ENCODE measurements around the gene RFC2. TPM values are rescaled to one million over a fixed set of nuclear protein-coding genes. Genes with fewer than 3 reads are reported as not detected.

Gene RFC2
- total and polyA plus RNA-seq, 10 of the 15 experiments (the other 5 are each of a cell fraction or from before 2014, with no cell fraction given) = 25.8 to 145 (median 90.9) TPM

- peak overlapping the region; percentile 44 for H3K4me2 ChIP-seq (ENCODE audit: control insufficient read depth, insufficient read depth)
- ATAC-seq = peak; percentile 33
- peaks cover 5 to 7% of the 10 kb centered on the region in 2 experiments for H3K36me3 ChIP-seq (ENCODE audit: control insufficient read depth in 2 of 2, insufficient read depth in 2 of 2, low read length in 1 of 2)
- ChIA-PET RAD21 (ENCODE audit: unreplicated experiment) (interaction anchor here (0.6 to 3.1 kb wide), 10 partner anchors 9 to 146 kb away, joined by 3 to 20 read pairs (median 4); no protein-coding TSS in a partner anchor), POLR2A (interaction anchor here (0.6 to 2.0 kb wide), 6 partner anchors 9 to 45 kb away, joined by 3 to 7 read pairs (median 5); partner anchors contain the start of gene LAT2), CTCF (interaction anchor here (0.5 to 1.8 kb wide), 3 partner anchors 43 to 155 kb away, joined by 3 to 9 read pairs (median 5); no protein-coding TSS in a partner anchor), SMC1A (ENCODE audit: uncharacterized antibody, unreplicated experiment) (interaction anchor here (0.8 to 1.2 kb wide), 5 partner anchors 11 to 38 kb away, joined by 3 to 7 read pairs (median 4); no protein-coding TSS in a partner anchor)
- H3K27ac ChIP-seq (ENCODE audit: control insufficient read depth, insufficient read depth) = peak overlapping the region; percentile 88
- under 1% methylated on average over 20 of the region's 20 CpGs for WGBS (ENCODE audit: insufficient coverage, insufficient replicate concordance, low lambda C conversion rate, missing lambda C conversion rate)
- peak overlapping the region; percentile 78 for H3K4me3 ChIP-seq
- peak overlapping the region; percentile 82 for H3K9ac ChIP-seq (ENCODE audit: control insufficient read depth, insufficient read depth, low read length)
- in situ Hi-C loops (cut with MboI) = no loop called here
- no peak for FAIRE-seq
- TSS peak; percentile 95 for BruUV-seq (replicated peaks)
- DNase-seq (ENCODE audit: low read depth, low spot score) = no peak
- peaks cover 33% of the 10 kb centered on the region for H3K4me1 ChIP-seq (ENCODE audit: control insufficient read depth, insufficient read depth, low read length)
- H4K20me1 ChIP-seq (ENCODE audit: control insufficient read depth, insufficient read depth) = no peaks in the 10 kb centered on the region
- intact Hi-C loops (cut with micrococcal nuclease; ENCODE audit: unreplicated experiment) = loop anchor here (1.0 to 5.0 kb wide), 4 partner anchors 17 to 38 kb away; partner anchors contain the start of gene CLIP2
- H3K79me2 ChIP-seq (ENCODE audit: control insufficient read depth, insufficient read depth, low read length) = peaks cover 32% of the 10 kb centered on the region
- H3K27me3 ChIP-seq (replicated peaks in 1 of 2; ENCODE audit: control insufficient read depth in 2 of 2, insufficient read depth in 2 of 2, low read length in 1 of 2) = no peaks in the 10 kb centered on the region
- H2AFZ ChIP-seq (ENCODE audit: control insufficient read depth, low read depth, low read length) = peak overlapping the region; percentile 65
- H3K9me3 ChIP-seq (replicated peaks; ENCODE audit: control insufficient read depth, insufficient read depth, low read length) = no peaks in the 10 kb centered on the region
- 0 out of 2 replicates have a peak, but pooled peaks have one; percentile 4 for TF ChIP-seq GATAD2B (conservative IDR thresholded peaks at IDR 0.05; ENCODE audit: low read depth)
- TF ChIP-seq ZNF217 (IDR thresholded peaks at IDR 0.05) = 0 out of 2 replicates have a peak, but pooled peaks have one; percentile 69
- peak; percentile 36 for TF ChIP-seq SKIL (IDR thresholded peaks at IDR 0.05; ENCODE audit: low read depth, poor library complexity, severe bottlenecking)
- 0 out of 2 replicates have a peak, but pooled peaks have one; percentile 28 for TF ChIP-seq TCF12 (IDR thresholded peaks at IDR 0.05; ENCODE audit: low read depth, low read length)
- 0 out of 2 replicates have a peak, but pooled peaks have one; percentile 18 for TF ChIP-seq RELB (IDR thresholded peaks at IDR 0.05; ENCODE audit: low read depth)
- TF ChIP-seq MTA2 (IDR thresholded peaks at IDR 0.05; ENCODE audit: low read depth) = peak; percentile 33; the same call in 1 of the 2 replicates
- peak; percentile 86 for TF ChIP-seq IKZF1 (conservative IDR thresholded peaks at IDR 0.05)
- TF ChIP-seq LARP7 (IDR thresholded peaks at IDR 0.05) = 0 out of 2 replicates have a peak, but pooled peaks have one; percentile 36
- TF ChIP-seq CHD4 (IDR thresholded peaks at IDR 0.05) = 0 out of 2 replicates have a peak, but pooled peaks have one; percentile 87
- TF ChIP-seq EED (IDR thresholded peaks at IDR 0.05; ENCODE audit: low read depth) = peak; percentile 66
- TF ChIP-seq PRDM15 (CRISPR knock-in tag; IDR thresholded peaks at IDR 0.05) = no peak
- TF ChIP-seq RBBP5 (conservative IDR thresholded peaks at IDR 0.05) = no peak
- no peak for TF ChIP-seq IRF4 (IDR thresholded peaks at IDR 0.05; ENCODE audit: low read depth, low read length)
- TF ChIP-seq ZSCAN29 (IDR thresholded peaks at IDR 0.05) = no peak
Observed at GRCh38 chr7:74254858-74255379, 720 bp upstream of the RFC2 start.
